Measurements from ENCODE around the gene LEPROT. TPM values are rescaled to one million over a fixed set of nuclear protein-coding genes. Genes with fewer than 3 reads are reported as not detected.
A peak's percentile ranks its signal among the peaks of the same experiment; 100 is the strongest.

LEPROT gene
- total RNA-seq, 1 donor from 2014 or later: 158 TPM

DNA sequence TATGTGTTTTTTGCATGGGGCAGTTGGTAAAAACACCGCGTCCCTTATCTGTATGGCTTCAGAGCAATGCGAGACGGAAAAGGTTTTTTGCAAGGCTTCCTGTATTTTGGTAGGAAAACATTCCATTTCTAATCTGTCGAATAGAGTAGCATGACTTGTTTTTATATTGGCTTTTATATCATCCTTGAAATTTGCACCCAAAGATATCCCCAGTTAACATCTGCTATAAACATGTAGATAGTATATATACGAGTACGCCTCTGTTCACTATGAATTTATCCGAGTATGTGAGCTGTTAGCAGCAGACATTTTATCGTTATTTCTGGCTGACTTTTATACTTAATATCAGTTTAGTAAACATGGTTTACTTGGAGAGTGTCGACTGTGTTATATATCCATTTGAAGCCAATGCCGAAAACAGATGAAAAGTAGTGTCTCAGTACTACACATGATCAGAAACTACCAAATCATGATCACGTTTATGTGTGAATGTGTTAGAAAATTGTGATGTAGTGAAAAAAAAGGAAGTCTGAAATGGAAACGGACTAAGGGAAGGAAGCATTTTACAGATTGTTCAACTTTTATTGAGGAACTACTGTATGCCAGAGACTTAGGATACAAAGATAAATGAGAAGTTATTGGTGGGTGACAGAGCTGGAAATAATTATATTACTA lies 1.0 kb downstream of the LEPROT start:
- no peak for DNase-seq (ENCODE audit: extremely low spot score, unreplicated experiment)
- Mint-ChIP-seq H3K27me3 (ENCODE audit: unreplicated experiment) (no peaks in the 10 kb centered on the region), H3K4me3 (ENCODE audit: unreplicated experiment) (no peak overlapping the region), H3K36me3 (ENCODE audit: unreplicated experiment) (peaks cover 13% of the 10 kb centered on the region), H3K4me1 (ENCODE audit: unreplicated experiment) (peaks cover 28% of the 10 kb centered on the region), H3K27ac (ENCODE audit: unreplicated experiment) (no peak overlapping the region), H3K9me3 (ENCODE audit: unreplicated experiment) (no peaks in the 10 kb centered on the region)
- TF ChIP-seq, protein P1, sequence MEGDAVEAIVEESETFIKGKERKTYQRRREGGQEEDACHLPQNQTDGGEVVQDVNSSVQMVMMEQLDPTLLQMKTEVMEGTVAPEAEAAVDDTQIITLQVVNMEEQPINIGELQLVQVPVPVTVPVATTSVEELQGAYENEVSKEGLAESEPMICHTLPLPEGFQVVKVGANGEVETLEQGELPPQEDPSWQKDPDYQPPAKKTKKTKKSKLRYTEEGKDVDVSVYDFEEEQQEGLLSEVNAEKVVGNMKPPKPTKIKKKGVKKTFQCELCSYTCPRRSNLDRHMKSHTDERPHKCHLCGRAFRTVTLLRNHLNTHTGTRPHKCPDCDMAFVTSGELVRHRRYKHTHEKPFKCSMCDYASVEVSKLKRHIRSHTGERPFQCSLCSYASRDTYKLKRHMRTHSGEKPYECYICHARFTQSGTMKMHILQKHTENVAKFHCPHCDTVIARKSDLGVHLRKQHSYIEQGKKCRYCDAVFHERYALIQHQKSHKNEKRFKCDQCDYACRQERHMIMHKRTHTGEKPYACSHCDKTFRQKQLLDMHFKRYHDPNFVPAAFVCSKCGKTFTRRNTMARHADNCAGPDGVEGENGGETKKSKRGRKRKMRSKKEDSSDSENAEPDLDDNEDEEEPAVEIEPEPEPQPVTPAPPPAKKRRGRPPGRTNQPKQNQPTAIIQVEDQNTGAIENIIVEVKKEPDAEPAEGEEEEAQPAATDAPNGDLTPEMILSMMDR (IDR thresholded peaks at IDR 0.05): no peak

- no peak for DNase-seq (ENCODE audit: extremely low spot score, unreplicated experiment)
- H3K9me3 Mint-ChIP-seq (ENCODE audit: unreplicated experiment): no peaks in the 10 kb centered on the region
- H3K4me3 Mint-ChIP-seq (ENCODE audit: unreplicated experiment): no peak overlapping the region
- TF ChIP-seq, protein P1 (IDR thresholded peaks at IDR 0.05): no peak
- peaks cover 17% of the 10 kb centered on the region for H3K36me3 Mint-ChIP-seq (ENCODE audit: unreplicated experiment)
- no peak overlapping the region for H3K27ac Mint-ChIP-seq (ENCODE audit: unreplicated experiment)
- H3K27me3 Mint-ChIP-seq (ENCODE audit: unreplicated experiment): no peaks in the 10 kb centered on the region
- peaks cover 23% of the 10 kb centered on the region for H3K4me1 Mint-ChIP-seq (ENCODE audit: unreplicated experiment)
Observed at GRCh38 chr1:65422241-65423203, 2.1 kb downstream of the LEPROT start.

DNA sequence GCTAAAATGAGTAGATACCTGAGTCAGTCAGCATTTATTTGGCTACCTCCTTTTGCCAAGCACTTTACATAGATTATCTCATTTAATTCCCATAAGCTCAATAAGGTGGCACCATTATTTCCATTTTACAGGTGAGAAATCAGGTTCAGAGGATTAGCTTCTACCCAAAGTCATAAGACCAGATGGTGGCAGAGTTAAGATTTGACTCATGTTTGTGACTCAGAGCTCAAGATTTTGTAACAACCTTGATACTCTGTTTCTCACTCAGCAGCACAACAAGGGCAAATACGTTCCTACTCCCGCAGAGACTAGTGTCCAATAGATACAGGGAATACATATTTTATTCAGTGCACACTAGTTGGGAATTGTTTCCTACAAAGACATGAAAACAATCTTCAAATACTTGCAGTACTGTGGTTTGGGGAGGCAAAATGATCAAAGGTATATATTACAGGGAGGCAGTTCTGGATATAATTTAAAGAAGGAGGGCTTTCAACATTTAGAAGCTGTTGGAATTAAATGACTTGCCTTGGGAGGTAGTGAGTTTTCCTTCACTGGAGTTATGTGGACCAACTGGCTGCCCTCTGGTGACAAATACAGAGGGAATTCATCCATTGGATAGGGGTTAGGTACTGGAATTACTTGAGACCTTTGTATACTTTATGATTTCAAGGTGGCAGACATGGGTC lies 3.6 kb downstream of the LEPROT start:
- Mint-ChIP-seq H3K4me3 (ENCODE audit: unreplicated experiment) (peak overlapping the region; percentile 28), H3K27ac (ENCODE audit: unreplicated experiment) (no peak overlapping the region), H3K9me3 (ENCODE audit: unreplicated experiment) (no peaks in the 10 kb centered on the region), H3K4me1 (ENCODE audit: unreplicated experiment) (peaks cover 13% of the 10 kb centered on the region), H3K36me3 (ENCODE audit: unreplicated experiment) (peaks cover 19% of the 10 kb centered on the region), H3K27me3 (ENCODE audit: unreplicated experiment) (no peaks in the 10 kb centered on the region)
- TF ChIP-seq, protein P1 (IDR thresholded peaks at IDR 0.05): no peak
- no peak for DNase-seq (ENCODE audit: extremely low spot score, unreplicated experiment)

GRCh38 chr1:65424573-65424889 lies 4.1 kb downstream of the LEPROT start:
- H3K9me3 Mint-ChIP-seq (ENCODE audit: unreplicated experiment): no peaks in the 10 kb centered on the region
- DNase-seq (ENCODE audit: extremely low spot score, unreplicated experiment): no peak

More at GRCh38 chr1:65424573-65424889, 4.1 kb downstream of the LEPROT start:
- Mint-ChIP-seq H3K27me3 (ENCODE audit: unreplicated experiment) (no peaks in the 10 kb centered on the region), H3K4me1 (ENCODE audit: unreplicated experiment) (peaks cover 13% of the 10 kb centered on the region), H3K36me3 (ENCODE audit: unreplicated experiment) (peaks cover 20% of the 10 kb centered on the region), H3K4me3 (ENCODE audit: unreplicated experiment) (no peak overlapping the region), H3K27ac (ENCODE audit: unreplicated experiment) (no peak overlapping the region)
- TF ChIP-seq, protein P1 (IDR thresholded peaks at IDR 0.05): no peak

Data from osteocyte (in vitro differentiated cells).